NCI-H1436 treated with DMSO at 0.1 percent for 48 hours (cell line): Measurements from ENCODE around the gene HYCC2.
"Not testable (repeated sequence)": the region's sequence is repeated elsewhere in the genome, so short reads cannot be mapped to it uniquely, and the experiment has no call there.

Experiments used
- DNase-seq: peaks from one replicate; lab custom pipeline; 2025; lab: John Stamatoyannopoulos, UW

Gene HYCC2

GRCh38 chr2:201071479-201072200, at the start of gene HYCC2, which contains the start of gene NDUFB3:
HYCC2 (minus strand) TSS chr2:201071671; CDS start chr2:201024009, 47,662 bp downstream.
NDUFB3 (plus strand) TSS chr2:201072001; CDS start chr2:201078883, 6,882 bp downstream.
- peak; percentile 49 for DNase-seq

GRCh38 chr2:201118961-201119854, 47.7 kb upstream of the HYCC2 start:
- DNase-seq, result no peak

GRCh38 chr2:201118121-201118960, 46.9 kb upstream of the HYCC2 start:
- DNase-seq, result no peak

- DNase-seq, result not testable (repeated sequence)
Measured at GRCh38 chr2:201117735-201118094, 46.2 kb upstream of the HYCC2 start.

GRCh38 chr2:201116959-201117734, 45.7 kb upstream of the HYCC2 start:
- no peak for DNase-seq

GRCh38 chr2:201116115-201116958, 44.9 kb upstream of the HYCC2 start, which contains the start of gene CFLAR:
CFLAR (plus strand) TSS chr2:201116164; CDS start chr2:201129866, 13,702 bp downstream.
- no peak for DNase-seq

GRCh38 chr2:201114846-201115245, 43.4 kb upstream of the HYCC2 start:
- DNase-seq, result no peak

GRCh38 chr2:201114350-201114749, 42.9 kb upstream of the HYCC2 start:
- no peak for DNase-seq

GRCh38 chr2:201111096-201111495, 39.6 kb upstream of the HYCC2 start:
- DNase-seq, result no peak

- DNase-seq, result no peak
Measured at GRCh38 chr2:201110615-201111014, 39.1 kb upstream of the HYCC2 start.

- DNase-seq, result no peak
Measured at GRCh38 chr2:201109186-201109585, 37.7 kb upstream of the HYCC2 start.

- no peak for DNase-seq
Measured at GRCh38 chr2:201108341-201108740, 36.9 kb upstream of the HYCC2 start.

- no peak for DNase-seq
Measured at GRCh38 chr2:201107624-201108023, 36.2 kb upstream of the HYCC2 start.

GRCh38 chr2:201105759-201106158, 34.3 kb upstream of the HYCC2 start:
- no peak for DNase-seq

- DNase-seq, result no peak
Measured at GRCh38 chr2:201100497-201100896, 29.0 kb upstream of the HYCC2 start.

- no peak for DNase-seq
Measured at GRCh38 chr2:201093573-201093972, 22.1 kb upstream of the HYCC2 start.

- no peak for DNase-seq
Measured at GRCh38 chr2:201090574-201090973, 19.1 kb upstream of the HYCC2 start.

- DNase-seq, result no peak
Measured at GRCh38 chr2:201084863-201085262, 13.4 kb upstream of the HYCC2 start.

- no peak for DNase-seq
Measured at GRCh38 chr2:201074996-201075395, 3.5 kb upstream of the HYCC2 start.

- no peak for DNase-seq
Measured at GRCh38 chr2:201073071-201073470, 1.6 kb upstream of the HYCC2 start.
